GM18508 (cell line): ENCODE data around the gene CPO.

Experiments used
- ATAC-seq: cut with Tn5 transposase; IDR thresholded peaks from one replicate; pipeline ENCODE4 v1.9.1; 2021; ENCODE audit warnings: moderate number of reproducible peaks; ENCODE audit not compliant: insufficient read depth, unreplicated experiment

CPO gene

DNA sequence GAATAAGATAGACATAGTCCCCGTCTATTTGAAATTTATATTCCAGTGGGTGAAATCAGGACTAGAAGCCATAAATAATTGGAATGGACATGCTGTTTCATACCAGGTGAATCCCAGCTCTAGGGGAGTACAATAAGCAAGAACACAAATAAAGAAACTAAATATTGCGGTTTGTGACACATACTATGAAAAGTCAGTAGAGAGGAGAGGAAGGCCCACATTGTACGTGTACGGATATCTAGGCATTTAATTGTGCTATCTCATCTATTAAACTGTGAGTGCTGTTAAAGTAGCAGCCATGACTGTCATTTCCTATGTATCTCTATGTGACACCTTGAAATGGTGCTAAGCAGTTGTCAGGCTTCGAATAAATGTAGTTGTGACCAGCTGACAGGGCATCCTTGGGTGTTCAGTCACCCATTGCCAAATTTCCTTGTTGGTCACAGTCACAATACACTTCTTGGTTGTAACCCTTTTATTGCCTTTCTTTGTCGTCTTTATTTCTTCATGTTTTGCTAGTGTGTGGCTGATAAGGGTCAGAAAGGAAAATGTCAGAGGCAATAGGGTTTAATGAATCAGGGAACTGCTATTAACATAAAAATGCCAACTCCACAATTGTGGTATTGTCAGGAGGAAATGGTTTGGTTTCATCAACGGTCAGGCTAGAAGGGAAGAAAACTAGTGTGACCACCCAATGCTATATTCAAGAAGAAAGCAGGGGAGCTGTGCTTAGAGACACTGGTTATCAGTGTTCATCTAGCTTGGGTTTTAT, 31.5 kb downstream of the CPO start:
- ATAC-seq, result no peak

DNA sequence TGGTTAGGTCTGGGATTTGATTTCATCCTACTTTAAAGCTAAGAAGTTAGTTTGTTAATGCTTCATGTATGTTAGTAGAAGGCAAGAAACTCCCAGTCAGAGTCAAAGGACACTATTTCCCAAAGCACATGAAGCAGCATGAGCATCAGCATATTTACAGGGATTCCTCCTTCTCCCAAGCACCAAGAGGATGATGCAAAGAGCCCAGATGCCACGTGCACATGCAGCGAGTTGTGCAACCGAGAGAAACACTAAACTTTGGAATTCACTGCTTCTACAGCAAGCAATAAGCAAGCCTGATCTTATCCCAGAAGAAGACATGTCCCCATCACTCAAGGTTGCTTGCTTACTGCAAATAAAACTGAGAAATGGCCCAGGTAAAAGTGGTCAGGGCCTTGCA, 32.5 kb downstream of the CPO start:
- no peak for ATAC-seq

GRCh38 chr2:206974551-206974950, 35.2 kb downstream of the CPO start:
- no peak for ATAC-seq

- ATAC-seq, result no peak
Observed at GRCh38 chr2:206978746-206979145, 39.4 kb downstream of the CPO start.

GRCh38 chr2:206979365-206979764, 40.0 kb downstream of the CPO start:
- ATAC-seq, result no peak

- no peak for ATAC-seq
Observed at GRCh38 chr2:206979922-206980321, 40.6 kb downstream of the CPO start.

GRCh38 chr2:206980413-206980812, 41.1 kb downstream of the CPO start:
- no peak for ATAC-seq

GRCh38 chr2:206981086-206981674, 41.9 kb downstream of the CPO start:
- ATAC-seq, result no peak

DNA sequence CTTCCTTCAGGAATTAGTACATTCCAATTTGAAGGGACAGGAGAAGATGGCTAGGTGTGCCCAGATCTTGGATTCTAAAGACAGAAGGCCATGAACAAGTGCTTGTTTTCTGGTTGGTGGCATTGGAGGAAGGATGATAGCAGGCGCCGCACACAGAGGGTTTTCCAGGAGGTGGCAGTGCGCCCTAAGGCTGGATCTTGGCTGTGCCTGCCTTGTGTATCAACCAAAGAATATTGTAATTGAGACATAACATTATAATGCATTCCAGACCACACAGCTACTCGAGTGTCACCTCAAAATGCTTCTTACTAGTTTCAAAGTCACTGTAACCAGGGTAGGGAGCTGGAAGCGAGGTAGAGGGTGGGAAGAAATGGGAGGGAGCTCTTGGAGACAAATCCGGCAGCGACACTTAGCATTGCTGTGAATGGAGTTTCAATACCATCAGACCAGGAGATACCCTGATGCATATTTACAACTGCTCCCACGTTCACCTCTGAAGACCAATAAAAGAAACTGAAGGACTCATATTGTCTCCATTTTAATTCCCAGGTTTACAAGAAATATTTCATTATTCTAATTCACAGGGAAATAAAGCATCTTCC, 42.5 kb downstream of the CPO start:
- no peak for ATAC-seq

DNA sequence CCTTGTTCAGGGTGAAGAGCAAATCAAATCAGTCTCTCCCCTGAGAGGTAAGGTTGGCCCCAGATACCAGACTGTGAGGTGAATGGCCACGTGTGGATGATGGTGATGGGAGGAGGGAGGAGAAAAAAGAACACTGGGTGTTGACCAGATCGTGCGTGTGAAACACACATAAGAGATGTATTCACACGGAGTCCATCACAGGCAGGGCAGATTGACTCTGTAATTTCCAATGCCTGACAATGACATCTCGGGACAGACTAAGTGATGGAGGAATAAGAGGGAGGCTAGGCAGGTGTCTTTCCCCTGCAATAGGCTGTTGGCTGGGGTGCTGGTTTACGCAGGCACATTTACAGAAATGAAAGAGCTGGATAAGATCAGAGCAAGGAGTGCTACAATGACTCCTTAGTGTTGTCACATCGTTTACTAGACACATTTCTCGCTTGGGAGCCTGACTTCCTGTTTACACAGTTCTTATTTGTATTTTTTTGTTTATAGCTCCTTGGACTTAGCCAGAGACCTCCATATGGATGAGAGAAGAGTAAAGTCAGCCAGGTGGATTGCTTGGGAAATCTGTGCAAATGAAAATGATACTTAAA, 43.1 kb downstream of the CPO start:
- no peak for ATAC-seq

DNA sequence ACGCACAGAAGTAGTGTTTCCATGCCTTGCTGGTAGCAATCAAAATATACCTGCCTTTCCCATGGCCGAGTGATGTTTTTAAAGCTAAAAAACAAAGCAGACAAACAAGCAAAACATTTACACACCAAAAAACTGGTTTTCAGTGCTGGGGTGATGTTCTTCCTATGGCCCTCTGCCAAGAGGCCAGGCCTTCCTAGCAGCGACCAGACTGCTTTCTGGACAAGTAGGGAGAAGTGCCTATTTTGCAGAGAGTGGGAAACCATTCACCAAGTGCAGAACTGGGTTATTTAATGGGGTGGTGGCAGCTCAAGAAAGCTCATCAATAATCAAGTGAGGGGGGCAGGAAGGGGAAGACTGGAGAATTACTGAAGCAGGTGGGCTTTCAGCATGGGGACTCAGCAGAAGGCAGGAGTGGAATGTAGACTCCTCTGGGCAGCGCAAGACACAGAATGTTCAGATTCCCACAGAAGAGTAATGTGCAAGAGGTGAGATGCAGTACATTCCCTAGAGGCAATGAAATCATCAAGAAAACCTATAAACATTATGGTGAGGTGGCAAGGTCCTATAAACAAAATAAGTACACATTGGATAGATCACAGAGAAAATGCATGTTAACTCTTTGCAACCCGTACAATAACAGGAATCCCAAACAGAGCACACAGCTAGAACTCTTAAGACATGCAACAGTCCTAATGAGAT, 44.0 kb downstream of the CPO start:
- ATAC-seq, result no peak

DNA sequence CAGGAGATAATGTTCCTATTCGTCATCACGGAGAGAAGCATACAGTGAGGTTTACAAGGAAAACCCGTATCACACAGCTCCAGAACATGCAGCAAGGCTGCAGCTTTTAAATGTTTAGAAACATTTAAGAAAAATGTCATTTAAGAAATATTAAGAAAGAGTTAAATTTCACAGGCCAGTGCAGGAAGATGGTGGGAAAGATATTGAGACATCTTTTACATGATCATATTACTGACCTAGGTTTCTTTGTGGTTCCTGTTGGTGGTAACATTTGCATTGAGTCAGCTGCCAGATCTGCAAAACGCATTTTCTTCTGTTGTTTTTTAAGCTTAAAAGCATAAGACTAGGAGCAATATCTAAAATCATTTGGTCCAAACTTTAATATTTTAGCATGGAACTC, 44.9 kb downstream of the CPO start:
- no peak for ATAC-seq

GRCh38 chr2:206986943-206987342, 47.6 kb downstream of the CPO start:
- ATAC-seq, result no peak

GRCh38 chr2:206987810-206988209, 48.5 kb downstream of the CPO start:
- ATAC-seq, result no peak

DNA sequence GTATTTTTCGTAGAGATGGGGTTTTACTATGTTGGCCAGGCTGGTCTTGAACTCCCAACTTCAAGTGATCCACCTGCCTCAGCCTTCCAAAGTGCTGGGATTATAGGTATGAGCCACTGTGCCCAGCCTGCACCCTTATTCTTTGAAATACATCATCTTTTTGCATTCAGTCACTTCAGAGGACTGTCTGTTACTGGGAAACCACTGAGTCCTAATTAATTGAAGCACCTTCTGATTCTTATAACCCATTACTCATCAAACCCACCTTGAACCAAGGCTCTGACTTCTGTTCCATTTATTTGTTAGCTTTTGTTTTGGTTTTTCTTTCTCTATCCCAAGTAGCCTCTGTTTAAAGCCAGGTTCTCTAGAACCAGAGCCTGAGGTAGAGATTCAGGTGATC, 49.6 kb downstream of the CPO start:
- ATAC-seq, result no peak

DNA sequence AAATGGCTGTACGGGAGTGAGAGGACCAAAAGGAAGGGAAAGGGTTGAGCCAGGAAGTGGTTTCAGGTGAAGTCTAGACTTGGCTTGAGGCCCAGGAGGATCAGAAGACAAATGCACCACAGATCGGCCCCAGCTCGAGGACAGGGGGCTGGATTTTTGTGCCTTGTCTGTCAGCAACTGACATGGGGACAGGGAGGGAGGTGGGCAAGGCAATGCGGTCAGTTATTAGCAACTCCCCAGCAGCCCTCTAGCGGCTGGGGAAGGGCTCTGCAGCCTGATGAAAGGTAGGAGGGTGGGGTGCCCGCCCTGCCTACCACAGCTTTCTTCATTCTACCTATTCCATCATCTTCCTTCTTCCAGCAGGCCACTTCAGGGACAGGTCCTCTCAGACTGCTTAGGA, 50.0 kb downstream of the CPO start:
- ATAC-seq, result peak; percentile 73

DNA sequence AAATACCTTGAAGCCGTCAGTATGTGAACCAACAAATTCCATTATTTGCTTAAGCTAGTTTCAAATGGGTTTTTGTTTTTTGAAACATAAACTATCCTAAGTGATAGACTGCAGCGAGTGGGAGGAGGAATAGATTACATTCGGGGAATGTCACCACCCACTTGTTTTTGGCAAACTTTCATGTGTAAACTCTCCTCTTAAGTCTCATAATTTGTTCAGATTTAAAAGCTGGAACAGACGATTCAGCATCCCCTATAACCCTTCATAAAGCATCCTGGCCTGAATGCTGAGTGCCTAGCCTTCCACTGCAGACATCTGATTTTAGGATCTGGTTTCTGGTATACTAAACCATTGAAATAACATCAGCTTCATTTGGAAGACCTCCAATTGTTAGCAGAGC, 51.0 kb downstream of the CPO start:
- ATAC-seq, result no peak

DNA sequence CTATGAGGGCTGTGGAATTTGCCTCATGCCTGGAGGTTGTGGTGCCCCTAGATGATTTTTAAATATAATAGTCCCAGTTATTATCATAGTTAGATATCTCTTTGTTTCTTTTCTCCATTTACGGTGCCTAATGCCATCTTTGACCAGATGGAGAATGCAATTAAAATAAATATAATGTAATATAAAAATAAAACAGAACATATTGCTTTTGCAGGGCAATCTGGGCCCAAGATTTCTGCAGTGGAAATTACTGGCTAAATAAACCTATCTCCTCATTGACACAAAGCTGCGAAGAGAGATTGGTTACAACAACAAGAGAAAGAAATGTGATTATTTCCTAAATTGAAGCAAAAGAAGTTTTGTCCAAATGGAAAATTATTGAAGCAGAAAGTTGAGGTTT, 51.8 kb downstream of the CPO start:
- no peak for ATAC-seq

- no peak for ATAC-seq
Observed at GRCh38 chr2:206993396-206993911, 54.1 kb downstream of the CPO start.

- ATAC-seq, result no peak
Observed at GRCh38 chr2:206993964-206994363, 54.6 kb downstream of the CPO start.
